Prostate gland (tissue), 2 donors: ENCODE measurements around the gene BCL11B. TPM values are rescaled to one million over a fixed set of nuclear protein-coding genes. Genes with fewer than 3 reads are reported as not detected.

Experiments
- DNase-seq: peaks from one replicate; pipeline ENCODE4 v3.0.0-alpha.2; 2019; ENCODE audit warnings: low spot score
- H3K27ac ChIP-seq, 2 donors: fragments of 200-600 bp; sonication (generic); 2 replicates each; pipeline ENCODE4 v1.5.1; 2017 to 2019
- H3K27me3 ChIP-seq: fragments of 200-600 bp; sonication (generic); replicated peaks from 2 replicates; pipeline ENCODE4 v1.5.1; 2019; ENCODE audit not compliant: insufficient read depth
- H3K36me3 ChIP-seq, 2 donors: fragments of 200-600 bp; sonication (generic); 1 replicate in 1 of 2; 2 replicates in 1 of 2; pipeline versions ENCODE4 v1.5.1 to v1.8.1; 2017 to 2019
- H3K4me1 ChIP-seq: fragments of 200-600 bp; sonication (generic); replicated peaks from 2 replicates; pipeline ENCODE4 v1.5.1; 2019
- H3K4me3 ChIP-seq, 2 donors: fragments of 200-600 bp; sonication (generic); 2 replicates each; pipeline ENCODE4 v1.5.1; 2017 to 2019
- H3K9me3 ChIP-seq: fragments of 200-600 bp; sonication (generic); 2 replicates; pipeline ENCODE4 v1.5.1; 2017
- POLR2A ChIP-seq: fragments of 450-650 bp; IDR thresholded peaks from one replicate; pipeline ENCODE4 v1.6.1; 2016; ENCODE audit warnings: antibody characterized with exemption, mild to moderate bottlenecking
- POLR2AphosphoS5 ChIP-seq: sonication (generic); formaldehyde crosslinking; IDR thresholded peaks from one replicate; pipeline ENCODE4 v1.6.1; 2017; ENCODE audit warnings: antibody characterized with exemption
- WGBS: methylation state at CpG from one replicate; pipeline ENCODE4 v1.1.5; 2018; 5-methylcytosine and 5-hydroxymethylcytosine counted together
- intact Hi-C: fragments of 100-400 bp; cut with DNase I; formaldehyde crosslinking; loops from one replicate; pipeline ENCODE4 v1.14.2; 2022
- total RNA-seq, 2 donors: library from RNA; depleted of rRNA; stranded (reverse); fragments of >200 nt; gene quantifications; one replicate each; pipeline ENCODE4 v1.1.0, GENCODE V29; 2016
- TF ChIP-seq, protein P1 (sequence below), 4 experiments: fragments of 200-600 bp in 2 of 4; fragments of 450-650 bp in 2 of 4; sonication (generic) in 2 of 4; IDR thresholded peaks; 1 replicate in 3 of 4; 2 replicates in 1 of 4; pipeline ENCODE4 v1.5.1; 2016 to 2019; ENCODE audit warnings: antibody characterized with exemption in 4 of 4, mild to moderate bottlenecking in 2 of 4, moderate library complexity in 2 of 4

The BCL11B gene
- total RNA-seq, 2 donors from 2014 or later: 2.8 to 5.4 TPM

DNA sequence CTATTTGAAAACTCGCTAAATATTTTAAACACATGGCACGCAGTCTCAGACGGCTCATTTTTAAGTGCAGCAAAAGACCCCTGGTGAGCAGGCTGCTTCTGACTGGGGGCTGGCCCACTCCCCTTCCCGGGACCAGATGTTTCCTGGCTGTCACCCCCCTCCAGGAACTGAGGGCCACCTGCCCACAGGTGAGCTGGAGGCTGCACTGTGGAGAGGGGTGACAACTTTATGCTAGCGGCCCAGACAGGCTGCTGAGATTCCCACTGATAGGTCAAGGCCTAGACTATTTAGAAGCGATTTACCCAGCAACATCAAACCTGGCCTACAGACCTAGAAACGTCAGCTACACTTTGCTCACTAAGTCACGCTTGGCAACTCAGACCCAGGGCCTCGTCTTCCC lies 92.1 kb downstream of the BCL11B start:
- intact Hi-C loops: no loop called here
- H3K4me1 ChIP-seq: no peaks in the 10 kb centered on the region
- no peaks in the 10 kb centered on the region for H3K36me3 ChIP-seq
- WGBS: 94% methylated on average over 9 of the region's 9 CpGs
- no peak overlapping the region for H3K4me3 ChIP-seq
- no peak for DNase-seq
- H3K9me3 ChIP-seq: no peaks in the 10 kb centered on the region
- no peak overlapping the region for H3K27ac ChIP-seq
- no peak for TF ChIP-seq POLR2A
- TF ChIP-seq, protein P1, sequence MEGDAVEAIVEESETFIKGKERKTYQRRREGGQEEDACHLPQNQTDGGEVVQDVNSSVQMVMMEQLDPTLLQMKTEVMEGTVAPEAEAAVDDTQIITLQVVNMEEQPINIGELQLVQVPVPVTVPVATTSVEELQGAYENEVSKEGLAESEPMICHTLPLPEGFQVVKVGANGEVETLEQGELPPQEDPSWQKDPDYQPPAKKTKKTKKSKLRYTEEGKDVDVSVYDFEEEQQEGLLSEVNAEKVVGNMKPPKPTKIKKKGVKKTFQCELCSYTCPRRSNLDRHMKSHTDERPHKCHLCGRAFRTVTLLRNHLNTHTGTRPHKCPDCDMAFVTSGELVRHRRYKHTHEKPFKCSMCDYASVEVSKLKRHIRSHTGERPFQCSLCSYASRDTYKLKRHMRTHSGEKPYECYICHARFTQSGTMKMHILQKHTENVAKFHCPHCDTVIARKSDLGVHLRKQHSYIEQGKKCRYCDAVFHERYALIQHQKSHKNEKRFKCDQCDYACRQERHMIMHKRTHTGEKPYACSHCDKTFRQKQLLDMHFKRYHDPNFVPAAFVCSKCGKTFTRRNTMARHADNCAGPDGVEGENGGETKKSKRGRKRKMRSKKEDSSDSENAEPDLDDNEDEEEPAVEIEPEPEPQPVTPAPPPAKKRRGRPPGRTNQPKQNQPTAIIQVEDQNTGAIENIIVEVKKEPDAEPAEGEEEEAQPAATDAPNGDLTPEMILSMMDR (IDR thresholded peaks at IDR 0.05): no peak
- TF ChIP-seq POLR2AphosphoS5: no peak
- H3K27me3 ChIP-seq: no peaks in the 10 kb centered on the region

DNA sequence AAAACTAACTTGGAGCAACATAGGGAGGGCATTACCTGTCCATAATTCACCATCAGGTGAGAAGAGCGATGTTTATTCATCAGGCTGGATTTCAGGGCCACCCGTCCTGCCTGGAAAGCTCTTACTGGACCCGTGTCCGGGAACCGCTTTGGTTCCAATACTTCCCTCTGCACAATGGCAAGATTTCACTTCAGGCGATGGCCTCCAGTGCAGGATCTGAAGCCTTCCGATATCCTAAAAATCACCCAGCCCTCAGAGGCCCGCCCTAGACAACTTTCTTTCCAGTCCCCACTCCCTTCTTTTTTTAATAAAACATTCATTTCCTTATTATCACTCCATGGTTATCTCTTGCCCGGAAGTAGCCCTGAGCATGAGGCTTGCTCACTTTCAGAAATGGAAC lies 92.5 kb downstream of the BCL11B start:
- Histone ChIP-seq H3K4me1 (no peaks in the 10 kb centered on the region), H3K4me3 (no peak overlapping the region), H3K9me3 (no peaks in the 10 kb centered on the region), H3K27me3 (no peaks in the 10 kb centered on the region), H3K27ac (no peak overlapping the region), H3K36me3 (no peaks in the 10 kb centered on the region)
- 97% methylated on average over 9 of the region's 9 CpGs for WGBS
- intact Hi-C loops: no loop called here
- no peak for DNase-seq
- no peak for TF ChIP-seq POLR2AphosphoS5
- TF ChIP-seq POLR2A: no peak
- TF ChIP-seq, protein P1 (IDR thresholded peaks at IDR 0.05): no peak

DNA sequence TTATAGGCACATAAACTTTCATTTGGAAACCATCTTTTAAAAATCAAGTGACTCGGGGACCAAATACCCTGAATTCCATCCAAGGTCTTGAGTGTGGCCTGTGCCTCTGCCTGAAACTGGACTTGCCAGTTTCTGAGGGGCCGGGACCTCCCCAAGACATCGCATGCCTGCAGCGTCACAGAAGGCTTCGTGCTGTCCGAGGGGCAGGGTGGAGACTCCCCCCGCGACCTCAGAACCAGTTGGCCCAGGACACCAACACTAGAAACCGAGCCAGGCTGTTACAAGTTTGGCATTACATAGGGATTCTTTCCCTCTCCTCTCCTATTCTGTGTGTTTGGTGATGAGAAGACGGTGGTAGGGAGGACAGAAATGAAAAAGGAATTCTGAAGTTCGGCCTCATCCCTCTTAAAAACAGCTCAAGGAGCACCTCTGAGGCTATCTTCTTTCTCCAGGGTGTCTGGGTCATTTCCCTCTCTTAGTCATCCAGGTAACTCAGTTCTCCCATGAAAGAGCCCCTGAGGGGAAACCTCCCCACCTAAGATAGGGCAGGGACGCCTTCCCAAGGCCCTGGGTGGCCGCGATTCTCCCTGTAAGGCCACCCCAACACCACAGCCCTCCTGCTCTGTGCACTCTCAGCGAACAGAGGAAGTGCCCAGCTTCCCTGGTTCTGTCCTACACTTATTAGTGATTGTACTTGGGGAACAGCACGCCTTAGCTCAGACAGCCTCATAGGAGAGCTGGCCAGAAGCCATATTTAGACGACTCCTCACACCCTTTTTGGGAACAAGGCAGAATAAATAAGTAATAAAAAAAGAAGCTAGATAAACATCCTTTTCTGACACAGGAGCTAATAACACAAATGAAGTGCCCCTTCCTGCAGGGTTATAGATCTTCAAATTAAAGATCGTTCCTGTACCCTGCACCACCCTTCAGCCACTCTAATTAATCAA lies 93.8 kb downstream of the BCL11B start:
- H3K4me1 ChIP-seq: no peaks in the 10 kb centered on the region
- H3K36me3 ChIP-seq: no peaks in the 10 kb centered on the region
- TF ChIP-seq, protein P1 (IDR thresholded peaks at IDR 0.05): no peak
- TF ChIP-seq POLR2AphosphoS5 (no peak), POLR2A (no peak)
- no peak overlapping the region for H3K4me3 ChIP-seq
- no peaks in the 10 kb centered on the region for H3K9me3 ChIP-seq
- no peaks in the 10 kb centered on the region for H3K27me3 ChIP-seq
- intact Hi-C loops: no loop called here
- 30% methylated on average over 16 of the region's 18 CpGs for WGBS
- DNase-seq: no peak
- H3K27ac ChIP-seq: no peak overlapping the region

DNA sequence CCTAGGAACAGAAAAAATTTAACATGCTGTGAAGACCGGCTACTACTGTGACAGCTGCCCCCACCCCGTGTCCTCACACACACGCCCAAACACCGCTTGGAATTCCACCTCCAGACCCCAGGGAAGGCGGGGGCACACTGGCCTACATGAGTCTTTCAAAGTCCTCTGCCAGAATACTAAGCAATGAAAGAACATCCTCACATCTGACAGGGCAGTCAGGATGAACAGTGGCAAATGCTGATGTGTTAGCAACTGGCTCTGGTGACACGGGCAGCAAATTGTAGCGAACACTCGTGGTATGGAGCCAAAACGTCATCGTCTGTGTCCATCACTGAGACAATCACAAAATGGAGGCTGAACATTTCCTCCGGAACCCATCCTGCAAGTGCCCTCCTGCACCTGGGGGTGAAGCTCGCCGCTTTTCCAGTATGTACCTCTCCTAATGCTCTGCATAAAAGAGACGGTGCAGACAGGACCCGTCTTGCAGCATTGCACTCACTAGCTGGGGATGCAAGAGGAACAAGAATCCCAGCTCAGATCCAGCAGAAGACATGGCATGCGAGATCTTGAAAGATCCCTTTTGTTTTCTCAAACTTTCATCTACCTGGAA lies 94.8 kb downstream of the BCL11B start:
- no peaks in the 10 kb centered on the region for H3K27me3 ChIP-seq
- intact Hi-C loops: no loop called here
- H3K36me3 ChIP-seq: no peaks in the 10 kb centered on the region
- H3K4me1 ChIP-seq: no peaks in the 10 kb centered on the region
- no peak overlapping the region for H3K4me3 ChIP-seq
- H3K27ac ChIP-seq: no peak overlapping the region
- WGBS: 70% methylated on average over 16 of the region's 16 CpGs
- TF ChIP-seq POLR2A (no peak), POLR2AphosphoS5 (no peak)
- TF ChIP-seq, protein P1 (IDR thresholded peaks at IDR 0.05): no peak
- H3K9me3 ChIP-seq: no peaks in the 10 kb centered on the region
- no peak for DNase-seq
